Endometrial microvascular endothelial cells (primary cell): Measurements from ENCODE around the gene RFX8. TPM values are rescaled to one million over a fixed set of nuclear protein-coding genes. Genes with fewer than 3 reads are reported as not detected.

Experiments used
- in situ Hi-C: cut with HindIII; loops from 2 replicates; pipeline ENCODE4 v1.10.0; 2017; ENCODE audit warnings: low sequenced_read_pairs, low pct_unique_long_range_greater_than_20kb; ENCODE audit errors: inconsistent ontology term
- total RNA-seq: library from RNA; depleted of rRNA; stranded (reverse); fragments of >200 nt; gene quantifications from one replicate; pipeline ENCODE4 v1.2.3, GENCODE V29; 2015; ENCODE audit errors: inconsistent ontology term

Gene RFX8
- total RNA-seq, 1 donor from 2014 or later: not detected

GRCh38 chr2:101496279-101496678 is 21.4 kb upstream of the RFX8 start:
- in situ Hi-C loops: no loop called here

GRCh38 chr2:101492936-101493473 is 18.1 kb upstream of the RFX8 start:
- in situ Hi-C loops: no loop called here

GRCh38 chr2:101486994-101487393 is 12.1 kb upstream of the RFX8 start:
- in situ Hi-C loops: no loop called here

GRCh38 chr2:101486258-101486701 is 11.4 kb upstream of the RFX8 start:
- in situ Hi-C loops: no loop called here

- in situ Hi-C loops: no loop called here
These were observed 10.9 kb upstream of the RFX8 start for GRCh38 chr2:101485856-101486255.

- in situ Hi-C loops: no loop called here
These were observed 5.9 kb upstream of the RFX8 start for GRCh38 chr2:101480764-101481163.

- in situ Hi-C loops: no loop called here
These were observed 4.9 kb upstream of the RFX8 start for GRCh38 chr2:101479810-101480209.

- in situ Hi-C loops: no loop called here
These were observed 4.4 kb upstream of the RFX8 start for GRCh38 chr2:101479328-101479727.

- in situ Hi-C loops: no loop called here
These were observed 3.5 kb upstream of the RFX8 start for GRCh38 chr2:101478181-101479001.

GRCh38 chr2:101477556-101477955 is 2.6 kb upstream of the RFX8 start:
- in situ Hi-C loops: no loop called here

- in situ Hi-C loops: no loop called here
These were observed 1.8 kb upstream of the RFX8 start for GRCh38 chr2:101476605-101477208.

- in situ Hi-C loops: no loop called here
These were observed 806 bp downstream of the RFX8 start for GRCh38 chr2:101473911-101474701.

GRCh38 chr2:101473591-101473910 is 1.4 kb downstream of the RFX8 start:
- in situ Hi-C loops: no loop called here

GRCh38 chr2:101469863-101470262 is 5.0 kb downstream of the RFX8 start:
- in situ Hi-C loops: no loop called here

GRCh38 chr2:101467306-101467705 is 7.6 kb downstream of the RFX8 start:
- in situ Hi-C loops: no loop called here

GRCh38 chr2:101466426-101466825 is 8.5 kb downstream of the RFX8 start:
- in situ Hi-C loops: no loop called here

- in situ Hi-C loops: no loop called here
These were observed 10.1 kb downstream of the RFX8 start for GRCh38 chr2:101464841-101465240.

GRCh38 chr2:101463911-101464641 is 10.8 kb downstream of the RFX8 start:
- in situ Hi-C loops: no loop called here

- in situ Hi-C loops: no loop called here
These were observed 11.5 kb downstream of the RFX8 start for GRCh38 chr2:101463421-101463820.
